H1 (cell line): ENCODE results near the gene SURF1.

Experiments used
- BCL11A ChIP-seq, 2 experiments: IDR thresholded peaks; one replicate each; pipeline ENCODE4 v1.6.1; 2011; ENCODE audit warnings: low read depth in 2 of 2, low read length in 2 of 2, mild to moderate bottlenecking in 2 of 2
- CHD2 ChIP-seq: IDR thresholded peaks from 2 replicates; pipeline ENCODE4 v1.6.1; 2012; ENCODE audit warnings: low read length, improper control_type of control experiment
- CTCF ChIP-seq, 3 experiments: IDR thresholded peaks; 1 replicate in 2 of 3; 2 replicates in 1 of 3; pipeline versions ENCODE4 v1.5.1 to v1.6.1; 2011; ENCODE audit warnings: low read length in 3 of 3, mild to moderate bottlenecking in 3 of 3, inconsistent platforms in 2 of 3, low read depth in 1 of 3, moderate library complexity in 1 of 3; ENCODE audit not compliant: insufficient read depth in 1 of 3; ENCODE audit errors: control extremely low read depth in 1 of 3
- EGR1 ChIP-seq: IDR thresholded peaks from 2 replicates; pipeline ENCODE4 v1.6.1; 2011; ENCODE audit warnings: low read depth, low read length, borderline replicate concordance
- MAX ChIP-seq: IDR thresholded peaks from 2 replicates; pipeline ENCODE4 v1.6.1; 2012; ENCODE audit warnings: inconsistent platforms
- POLR2A ChIP-seq, 2 experiments: IDR thresholded peaks; 1 replicate in 1 of 2; 2 replicates in 1 of 2; pipeline ENCODE4 v1.6.1; 2011; ENCODE audit warnings: low read depth in 2 of 2, low read length in 2 of 2, mild to moderate bottlenecking in 2 of 2; ENCODE audit errors: control extremely low read depth in 1 of 2
- RAD21 ChIP-seq, 2 experiments: IDR thresholded peaks in 1 of 2; conservative IDR thresholded peaks in 1 of 2; 2 replicates each; pipeline ENCODE4 v1.6.1; 2011; ENCODE audit warnings: low read depth in 2 of 2, low read length in 2 of 2, improper control_type of control experiment in 1 of 2, inconsistent platforms in 1 of 2, mild to moderate bottlenecking in 1 of 2, moderate library complexity in 1 of 2
- SP1 ChIP-seq: IDR thresholded peaks from 2 replicates; pipeline ENCODE4 v1.6.1; 2011; ENCODE audit warnings: low read depth, low read length
- TF ChIP-seq, protein P1 (sequence below): IDR thresholded peaks from 2 replicates; pipeline ENCODE4 v1.6.1; 2012; ENCODE audit warnings: low read length, inconsistent platforms

DNA sequence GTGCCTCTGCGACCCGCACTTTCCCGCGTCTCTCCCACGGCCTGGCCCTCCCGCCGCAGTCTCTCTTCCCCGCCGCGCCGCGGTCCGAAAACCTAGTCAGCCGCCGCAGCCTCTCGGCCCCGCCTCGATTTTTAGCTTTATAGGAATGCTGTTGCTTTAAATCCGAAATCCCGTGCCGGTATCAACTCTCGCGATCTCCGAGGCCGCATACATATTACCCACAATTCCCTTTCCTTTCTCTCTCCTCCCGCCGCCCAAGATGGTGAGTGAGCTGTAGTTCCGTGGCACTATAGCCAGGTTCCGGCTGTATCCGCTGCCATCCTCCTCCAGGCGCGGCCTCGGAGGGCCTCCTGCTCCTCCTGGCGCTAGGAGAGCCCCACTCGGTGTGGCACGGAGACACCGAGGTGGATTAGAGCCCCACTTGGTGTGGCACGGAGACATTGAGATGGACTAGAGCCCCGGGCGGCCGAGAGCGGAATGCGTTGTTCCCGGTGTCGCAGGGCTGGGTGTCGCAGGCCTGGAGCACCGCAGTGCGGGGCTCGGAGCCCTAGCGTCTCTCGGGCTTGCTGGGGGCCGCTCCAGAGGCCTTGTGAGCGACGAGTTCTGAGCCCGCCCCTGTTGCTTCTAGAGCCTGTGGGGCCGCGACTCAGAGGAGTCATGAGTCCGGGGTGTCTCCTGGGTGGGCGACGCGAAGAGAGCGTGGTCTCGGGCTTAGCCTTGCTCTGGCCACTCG, 8.1 kb downstream of the SURF1 start, which contains the start of the genes MED22 and RPL7A:
- TF ChIP-seq BCL11A (IDR thresholded peaks at IDR 0.05; ENCODE audit: low read depth in 2 of 2, low read length in 2 of 2), result no peak
- peak; percentile 98 for TF ChIP-seq CHD2
- no peak for TF ChIP-seq CTCF (IDR thresholded peaks at IDR 0.05; ENCODE audit: control extremely low read depth in 1 of 3, insufficient read depth in 1 of 3, low read depth in 1 of 3, low read length in 3 of 3)
- no peak for TF ChIP-seq EGR1
- TF ChIP-seq RAD21 (IDR thresholded peaks at IDR 0.05 in 1 of 2, conservative IDR thresholded peaks at IDR 0.05 in 1 of 2; ENCODE audit: low read depth in 2 of 2, low read length in 2 of 2), result no peak
- TF ChIP-seq POLR2A (IDR thresholded peaks at IDR 0.05; ENCODE audit: control extremely low read depth in 1 of 2, low read depth in 2 of 2, low read length in 2 of 2), result peak in 1 of 2 experiments; percentile 97; a peak in 1 of 3 replicates
- TF ChIP-seq, protein P1, sequence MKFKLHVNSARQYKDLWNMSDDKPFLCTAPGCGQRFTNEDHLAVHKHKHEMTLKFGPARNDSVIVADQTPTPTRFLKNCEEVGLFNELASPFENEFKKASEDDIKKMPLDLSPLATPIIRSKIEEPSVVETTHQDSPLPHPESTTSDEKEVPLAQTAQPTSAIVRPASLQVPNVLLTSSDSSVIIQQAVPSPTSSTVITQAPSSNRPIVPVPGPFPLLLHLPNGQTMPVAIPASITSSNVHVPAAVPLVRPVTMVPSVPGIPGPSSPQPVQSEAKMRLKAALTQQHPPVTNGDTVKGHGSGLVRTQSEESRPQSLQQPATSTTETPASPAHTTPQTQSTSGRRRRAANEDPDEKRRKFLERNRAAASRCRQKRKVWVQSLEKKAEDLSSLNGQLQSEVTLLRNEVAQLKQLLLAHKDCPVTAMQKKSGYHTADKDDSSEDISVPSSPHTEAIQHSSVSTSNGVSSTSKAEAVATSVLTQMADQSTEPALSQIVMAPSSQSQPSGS, result peak; percentile 85
- peak; percentile 53; the same call in 1 of the 2 replicates for TF ChIP-seq MAX
- TF ChIP-seq SP1, result peak; percentile 64; the same call in 1 of the 2 replicates
